Ovary (tissue), 9 donors: ENCODE results near the gene F9. TPM values are rescaled to one million over a fixed set of nuclear protein-coding genes. Genes with fewer than 3 reads are reported as not detected.

ENCODE experiments used
- DNase-seq, 5 donors: peaks; one replicate each; pipeline ENCODE4 v3.0.0-alpha.2; 2019 to 2020
- H3K27ac ChIP-seq, 2 donors: fragments of 200-600 bp; one replicate each; pipeline versions ENCODE4 v1.5.1 to v1.8.0; 2019 to 2022
- H3K27me3 ChIP-seq: fragments of 200-600 bp; one replicate; pipeline ENCODE4 v1.8.0; 2022
- H3K36me3 ChIP-seq: fragments of 200-600 bp; sonication (generic); one replicate; pipeline ENCODE4 v1.5.1; 2019
- H3K4me1 ChIP-seq: one replicate; pipeline ENCODE4 v1.8.1; 2013; ENCODE audit warnings: mild to moderate bottlenecking, moderate library complexity; ENCODE audit not compliant: insufficient read depth
- H3K4me3 ChIP-seq: fragments of 200-600 bp; sonication (generic); one replicate; pipeline ENCODE4 v1.5.1; 2017
- H3K9me3 ChIP-seq, 2 donors: fragments of 200-600 bp in 1 of 2; sonication (generic) in 1 of 2; one replicate each; pipeline versions ENCODE4 v1.5.1 to v1.8.1; 2013 to 2019; ENCODE audit warnings: mild to moderate bottlenecking in 1 of 2, moderate library complexity in 1 of 2
- CTCF ChIP-seq, 3 donors: fragments of 450-650 bp in 2 of 3; fragments of 200-600 bp in 1 of 3; IDR thresholded peaks; one replicate each; pipeline versions ENCODE4 v1.5.1 to v1.8.0; 2016 to 2022; ENCODE audit warnings: antibody characterized with exemption in 3 of 3, mild to moderate bottlenecking in 1 of 3
- EP300 ChIP-seq: sonication (generic); formaldehyde crosslinking; IDR thresholded peaks from one replicate; pipeline ENCODE4 v1.6.1; 2017; ENCODE audit warnings: antibody characterized with exemption
- POLR2A ChIP-seq: fragments of 450-650 bp; IDR thresholded peaks from one replicate; pipeline ENCODE4 v1.6.1; 2017; ENCODE audit warnings: antibody characterized with exemption, mild to moderate bottlenecking, moderate library complexity
- WGBS, 3 donors: extraction: QIAGEN DNeasy Blood & Tissue Kit in 1 of 3; methylation state at CpG; one replicate each; pipeline versions ENCODE4 v1.1.5 to v1.1.7; 2013 to 2017; 5-methylcytosine and 5-hydroxymethylcytosine counted together
- intact Hi-C, 4 donors: fragments of 100-400 bp; cut with DNase I; formaldehyde crosslinking; loops; one replicate each; pipeline versions ENCODE4 v1.11.0 to v1.15.1; 2022 to 2023
- polyA plus RNA-seq, 2 donors: library from polyadenylated mRNA; stranded (reverse); fragments of 200-250 nt in 1 of 2; fragments of 350-450 nt in 1 of 2; fragmentation: Illumina TruSeq in 1 of 2; extraction: RNeasy Lipid Tissue Mini Kit (QIAGEN cat#74804) in 1 of 2; gene quantifications; one replicate each; pipeline ENCODE4 v1.2.3, GENCODE V29; 2013 to 2014
- total RNA-seq, 7 donors: library from RNA; depleted of rRNA in 2 of 7; stranded (reverse); fragments of >200 nt in 2 of 7; fragmentation: NEBNext Ultra II Directional in 3 of 7; extraction: Animal tissue kit (Norgen Biotek cat#: 25700) in 3 of 7; gene quantifications; one replicate each; pipeline versions ENCODE4 v1.1.0 to v1.2.4, GENCODE V29; 2016 to 2023
- donor health status: DM: no; HTN: no; CAD: no; lungs with moderate emphysema.
- donor health status: DM: no; HTN: no; CAD: no.
- donor health status: Bipolar disorder and iron deficiency.
- donor health status: DM: yes; HTN: yes; CAD: no.
- donor health status: DM: no; HTN: no; CAD: no.
- donor health status: DM: yes; HTN: yes; CAD: no.

Gene F9
- total and polyA plus RNA-seq, 9 donors, result 0.10 to 0.20 TPM; not detected in 7

GRCh38 chrX:139533444-139533843 lies 2.9 kb downstream of the F9 start:
- WGBS, 3 donors, result 56 to 62% (median 59%) methylated on average over 4 of the region's 4 CpGs
- no peaks in the 10 kb centered on the region for H3K27me3 ChIP-seq
- TF ChIP-seq CTCF (IDR thresholded peaks at IDR 0.05) (no peak), EP300 (no peak), POLR2A (no peak)
- no peaks in the 10 kb centered on the region for H3K4me1 ChIP-seq
- H3K27ac ChIP-seq, result no peak overlapping the region
- H3K36me3 ChIP-seq, result no peaks in the 10 kb centered on the region
- no peaks in the 10 kb centered on the region for H3K9me3 ChIP-seq
- no peak overlapping the region for H3K4me3 ChIP-seq
- no peak for DNase-seq
- intact Hi-C loops, result no loop called here

GRCh38 chrX:139538907-139539790 lies 8.6 kb downstream of the F9 start:
- Histone ChIP-seq H3K27ac (no peak overlapping the region), H3K27me3 (no peaks in the 10 kb centered on the region), H3K4me3 (no peak overlapping the region), H3K9me3 (no peaks in the 10 kb centered on the region), H3K4me1 (no peaks in the 10 kb centered on the region), H3K36me3 (no peaks in the 10 kb centered on the region)
- no peak for DNase-seq
- 31 to 43% (median 37%) methylated on average over 3 of the region's 3 CpGs for WGBS, 3 donors
- intact Hi-C loops, result no loop called here
- TF ChIP-seq POLR2A (no peak), EP300 (no peak), CTCF (IDR thresholded peaks at IDR 0.05) (no peak)

- no peaks in the 10 kb centered on the region for H3K27me3 ChIP-seq
- no peaks in the 10 kb centered on the region for H3K9me3 ChIP-seq
- no peaks in the 10 kb centered on the region for H3K36me3 ChIP-seq
- H3K27ac ChIP-seq, result no peak overlapping the region
- intact Hi-C loops, result no loop called here
- H3K4me1 ChIP-seq, result no peaks in the 10 kb centered on the region
- TF ChIP-seq CTCF (IDR thresholded peaks at IDR 0.05) (no peak), EP300 (no peak), POLR2A (no peak)
- no peak overlapping the region for H3K4me3 ChIP-seq
- 11 to 27% (median 13%) methylated on average over 1 of the region's 1 CpG for WGBS, 3 donors
- no peak for DNase-seq
Observed at GRCh38 chrX:139542652-139543051, 12.1 kb downstream of the F9 start.

GRCh38 chrX:139543920-139544319 lies 13.4 kb downstream of the F9 start:
- Histone ChIP-seq H3K27ac (no peak overlapping the region), H3K27me3 (no peaks in the 10 kb centered on the region), H3K9me3 (no peaks in the 10 kb centered on the region), H3K36me3 (no peaks in the 10 kb centered on the region), H3K4me1 (no peaks in the 10 kb centered on the region), H3K4me3 (no peak overlapping the region)
- TF ChIP-seq POLR2A (no peak), EP300 (no peak), CTCF (IDR thresholded peaks at IDR 0.05) (no peak)
- no peak for DNase-seq
- intact Hi-C loops, result no loop called here
- 81 to 86% (median 81%) methylated on average over 4 of the region's 4 CpGs for WGBS, 3 donors
